ENCODE measurements around the gene PTPRA.

DNA sequence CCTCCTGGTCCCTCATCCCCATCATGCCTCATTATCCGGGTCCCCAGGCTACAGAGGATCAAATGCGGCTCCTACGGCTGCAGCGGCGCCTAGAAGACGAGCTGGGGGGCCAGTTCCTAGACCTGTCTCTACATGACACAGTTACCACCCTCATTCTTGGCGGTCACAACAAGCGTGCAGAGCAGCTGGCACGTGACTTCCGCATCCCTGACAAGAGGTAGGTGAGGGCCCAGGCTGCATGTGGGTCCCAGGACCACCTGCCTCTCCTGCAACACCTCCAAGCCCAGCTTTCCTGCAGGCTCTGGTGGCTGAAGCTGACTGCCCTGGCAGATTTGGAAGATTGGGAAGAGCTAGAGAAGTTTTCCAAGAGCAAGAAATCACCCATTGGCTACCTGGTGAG lies 8.2 kb upstream of the PTPRA start:
- TF ChIP-seq, protein P1, sequence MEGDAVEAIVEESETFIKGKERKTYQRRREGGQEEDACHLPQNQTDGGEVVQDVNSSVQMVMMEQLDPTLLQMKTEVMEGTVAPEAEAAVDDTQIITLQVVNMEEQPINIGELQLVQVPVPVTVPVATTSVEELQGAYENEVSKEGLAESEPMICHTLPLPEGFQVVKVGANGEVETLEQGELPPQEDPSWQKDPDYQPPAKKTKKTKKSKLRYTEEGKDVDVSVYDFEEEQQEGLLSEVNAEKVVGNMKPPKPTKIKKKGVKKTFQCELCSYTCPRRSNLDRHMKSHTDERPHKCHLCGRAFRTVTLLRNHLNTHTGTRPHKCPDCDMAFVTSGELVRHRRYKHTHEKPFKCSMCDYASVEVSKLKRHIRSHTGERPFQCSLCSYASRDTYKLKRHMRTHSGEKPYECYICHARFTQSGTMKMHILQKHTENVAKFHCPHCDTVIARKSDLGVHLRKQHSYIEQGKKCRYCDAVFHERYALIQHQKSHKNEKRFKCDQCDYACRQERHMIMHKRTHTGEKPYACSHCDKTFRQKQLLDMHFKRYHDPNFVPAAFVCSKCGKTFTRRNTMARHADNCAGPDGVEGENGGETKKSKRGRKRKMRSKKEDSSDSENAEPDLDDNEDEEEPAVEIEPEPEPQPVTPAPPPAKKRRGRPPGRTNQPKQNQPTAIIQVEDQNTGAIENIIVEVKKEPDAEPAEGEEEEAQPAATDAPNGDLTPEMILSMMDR (conservative IDR thresholded peaks at IDR 0.05; ENCODE audit: low read depth, low read length): no peak
- no peak for TF ChIP-seq EZH2 (IDR thresholded peaks at IDR 0.05; ENCODE audit: borderline replicate concordance, low read depth, low read length, poor library complexity, severe bottlenecking)
